ENCODE measurements around the gene DNAJB4. TPM values are rescaled to one million over a fixed set of nuclear protein-coding genes. Genes with fewer than 3 reads are reported as not detected.

DNAJB4 gene
- 10 to 100 TPM; 29.6 to 41.7 (median 37.4) TPM for total RNA-seq
- 10 to 100 TPM in 2 of 3 donors, 1 to 10 TPM in 1; 7.8 to 16.2 (median 16.0) TPM for polyA plus RNA-seq

- H3K27ac ChIP-seq: peak within 1 kb of the TSS; percentile 86 to 89 (median 88)
- H3K27me3 ChIP-seq: no peaks in the 10 kb centered on the region
- no peaks in the 10 kb centered on the region for H3K9me3 ChIP-seq
- intact Hi-C loops (cut with DNase I): loop anchor here (1.0 kb wide), 1 partner anchor 26 kb away; the partner anchor contains the start of gene FUBP1
- TF ChIP-seq POLR2AphosphoS5 (IDR thresholded peaks at IDR 0.05) (peak; percentile 93 to 100 (median 96)), POLR2A (IDR thresholded peaks at IDR 0.05) (peak; percentile 98 to 99), EP300 (IDR thresholded peaks at IDR 0.05) (peak in 2 of 4 donors; percentile 36 to 88), CTCF (IDR thresholded peaks at IDR 0.05) (no peak)
- peak within 1 kb of the TSS; percentile 42 to 59 (median 57) for H3K4me3 ChIP-seq
- WGBS, 2 donors: 0 to 1% methylated on average over 12 of the region's 12 CpGs
- DNase-seq: peak; percentile 90
- H3K4me1 ChIP-seq: peaks cover 0 to 51% (median 30%) of the 10 kb centered on the region in 4 donors
- H3K36me3 ChIP-seq: no peaks in the 10 kb centered on the region
Measured at GRCh38 chr1:78004719-78005447, at the start of gene DNAJB4. TSS of gene DNAJB4 (plus strand) at chr1:78004939. CDS start at chr1:78005111, 172 bp downstream.

- 90 to 93% methylated on average over 3 of the region's 3 CpGs for WGBS, 2 donors
Measured at GRCh38 chr1:77955709-77956108, 49.0 kb upstream of the DNAJB4 start.

GRCh38 chr1:77956464-77956863, 48.3 kb upstream of the DNAJB4 start:
- intact Hi-C loops (cut with DNase I): no loop called here
- H3K4me3 ChIP-seq: no peak overlapping the region
- H3K9me3 ChIP-seq: no peaks in the 10 kb centered on the region
- no peaks in the 10 kb centered on the region for H3K4me1 ChIP-seq
- H3K27ac ChIP-seq: no peak overlapping the region
- no peak for DNase-seq
- no peaks in the 10 kb centered on the region for H3K27me3 ChIP-seq
- TF ChIP-seq CTCF (IDR thresholded peaks at IDR 0.05): no peak
- TF ChIP-seq POLR2AphosphoS5 (IDR thresholded peaks at IDR 0.05): no peak
- no peak for TF ChIP-seq POLR2A (IDR thresholded peaks at IDR 0.05)
- no peak for TF ChIP-seq EP300 (IDR thresholded peaks at IDR 0.05)
- peaks cover 23 to 100% (median 66%) of the 10 kb centered on the region in 4 donors for H3K36me3 ChIP-seq
- 89 to 95% methylated on average over 3 of the region's 3 CpGs for WGBS, 2 donors

More at GRCh38 chr1:77955709-77956108, 49.0 kb upstream of the DNAJB4 start:
- intact Hi-C loops (cut with DNase I): no loop called here
- TF ChIP-seq POLR2AphosphoS5 (IDR thresholded peaks at IDR 0.05) (no peak), CTCF (IDR thresholded peaks at IDR 0.05) (no peak), EP300 (IDR thresholded peaks at IDR 0.05) (no peak)
- Histone ChIP-seq H3K27ac (no peak overlapping the region), H3K9me3 (no peaks in the 10 kb centered on the region), H3K4me3 (no peak overlapping the region), H3K36me3 (peaks cover 20 to 100% (median 58%) of the 10 kb centered on the region in 4 donors), H3K27me3 (no peaks in the 10 kb centered on the region), H3K4me1 (peaks cover 0 to 2% (median 0%) of the 10 kb centered on the region in 4 donors)
- no peak for DNase-seq

- TF ChIP-seq CTCF (IDR thresholded peaks at IDR 0.05) (no peak), EP300 (IDR thresholded peaks at IDR 0.05) (no peak), POLR2A (IDR thresholded peaks at IDR 0.05) (no peak)
- no peaks in the 10 kb centered on the region for H3K4me1 ChIP-seq
- H3K36me3 ChIP-seq: peaks cover 37 to 100% (median 74%) of the 10 kb centered on the region in 4 donors
- no peaks in the 10 kb centered on the region for H3K27me3 ChIP-seq
- H3K9me3 ChIP-seq: no peaks in the 10 kb centered on the region
- H3K4me3 ChIP-seq: no peak overlapping the region
- H3K27ac ChIP-seq: no peak overlapping the region
- intact Hi-C loops (cut with DNase I): no loop called here
- no peak for DNase-seq
Measured at GRCh38 chr1:77958391-77958790, 46.3 kb upstream of the DNAJB4 start.
